ENCODE measurements around the gene TRPM4. TPM values are rescaled to one million over a fixed set of nuclear protein-coding genes. Genes with fewer than 3 reads are reported as not detected.

The TRPM4 gene
- total RNA-seq, 2 experiments from 2014 or later: not detected

DNA sequence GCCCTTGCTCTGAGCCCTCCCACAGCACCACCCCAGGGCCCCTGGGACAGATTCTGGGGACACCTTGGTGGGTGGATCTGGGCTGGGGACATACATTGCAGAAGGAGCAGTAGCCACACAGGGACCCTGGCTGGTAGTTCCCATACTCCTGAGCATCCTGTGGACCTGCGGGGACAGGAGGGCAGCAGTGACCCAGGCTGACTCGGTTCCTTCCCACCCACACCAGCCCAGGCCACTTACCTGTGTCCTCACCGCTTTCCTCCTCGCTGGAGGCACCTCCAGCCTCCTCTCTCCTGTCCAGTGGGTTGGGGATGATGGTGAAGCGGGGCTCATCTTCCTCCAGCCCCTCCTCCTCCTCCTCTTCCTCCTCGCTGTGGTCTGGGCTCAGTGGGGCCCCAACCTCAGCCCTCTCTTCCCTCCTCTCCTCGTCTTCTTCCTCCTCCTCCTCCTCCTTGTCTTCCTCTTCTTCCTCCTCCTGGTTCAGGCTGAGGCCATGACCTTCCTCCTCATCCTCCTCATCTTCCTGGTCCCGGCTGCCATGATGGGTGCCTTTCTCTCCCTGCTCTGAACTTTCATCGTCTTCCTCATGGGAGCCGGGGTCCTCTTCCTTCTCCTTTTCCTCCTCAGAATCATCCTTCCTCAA lies 4.3 kb upstream of the TRPM4 start:
- peaks cover 35% of the 10 kb centered on the region for H3K4me1 Mint-ChIP-seq (ENCODE audit: low read depth)
- ATAC-seq (no peak), DNase-seq (no peak)
- POLR2A ChIA-PET: no interaction called here
- H3K36me3 Mint-ChIP-seq (ENCODE audit: low read depth): no peaks in the 10 kb centered on the region
- CTCF ChIA-PET: no interaction called here
- peaks cover 4% of the 10 kb centered on the region for H3K9me3 Mint-ChIP-seq (ENCODE audit: insufficient read depth)
- H3K27me3 Mint-ChIP-seq (ENCODE audit: low read depth): peaks cover 66% of the 10 kb centered on the region
- H3K27ac Mint-ChIP-seq: no peak overlapping the region
- H3K4me3 Mint-ChIP-seq: no peak overlapping the region

GRCh38 chr19:49154279-49154678 lies 3.3 kb upstream of the TRPM4 start:
- H3K9me3 Mint-ChIP-seq (ENCODE audit: insufficient read depth): peaks cover 4% of the 10 kb centered on the region
- H3K36me3 Mint-ChIP-seq (ENCODE audit: low read depth): no peaks in the 10 kb centered on the region
- no peak overlapping the region for H3K27ac Mint-ChIP-seq
- no peak overlapping the region for H3K4me3 Mint-ChIP-seq
- H3K4me1 Mint-ChIP-seq (ENCODE audit: low read depth): peaks cover 32% of the 10 kb centered on the region
- CTCF ChIA-PET: interaction anchor here (1.5 kb wide), 1 partner anchor 45 kb away, joined by 4 read pairs; no protein-coding TSS in a partner anchor
- POLR2A ChIA-PET: no interaction called here
- ATAC-seq (no peak), DNase-seq (no peak)
- H3K27me3 Mint-ChIP-seq (ENCODE audit: low read depth): peaks cover 61% of the 10 kb centered on the region

DNA sequence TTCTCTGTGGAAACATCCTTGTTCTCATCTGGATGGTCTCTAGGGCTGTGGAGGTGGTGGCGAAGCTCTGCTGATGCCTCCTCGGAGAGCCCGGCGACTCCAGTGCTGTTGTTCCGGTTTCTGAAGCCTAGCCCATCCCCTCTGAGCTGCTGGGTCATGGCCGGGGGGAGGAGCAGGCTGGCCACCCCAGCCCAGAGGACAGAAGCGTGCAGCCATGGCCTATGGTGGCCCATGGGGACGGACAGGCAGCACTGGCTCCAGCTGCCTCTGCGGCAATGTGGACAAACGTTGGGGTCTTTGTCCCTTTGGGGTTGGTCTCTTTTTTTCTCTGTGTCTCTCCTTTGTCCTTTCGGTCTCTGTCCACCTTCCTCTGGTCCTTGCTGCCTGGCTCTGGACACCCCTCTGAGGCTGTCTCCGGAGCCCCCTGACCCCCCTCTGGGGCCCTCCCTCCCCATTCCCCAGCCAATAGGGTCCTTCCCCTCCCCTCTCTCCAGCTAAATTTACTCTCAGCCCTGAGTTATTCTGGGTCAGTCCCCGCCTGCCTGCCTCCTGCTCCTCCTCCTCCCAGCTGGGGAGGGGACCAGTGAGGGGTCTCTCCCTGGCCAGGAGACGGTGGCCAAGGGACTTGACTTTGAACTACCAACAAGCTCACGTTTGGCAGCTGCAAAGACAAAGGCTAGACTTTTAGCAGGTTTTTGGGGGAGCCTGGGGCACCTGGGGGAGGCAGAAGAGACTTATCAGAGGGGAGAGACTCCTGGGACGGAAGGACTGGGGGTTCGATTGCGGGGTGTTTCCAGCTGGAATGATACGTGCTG lies 2.4 kb upstream of the TRPM4 start, which contains the start of gene HRC:
HRC (minus strand) TSS at position 392 of the 815 bp plus-strand sequence; CDS start at position 233, 159 bp downstream.
- Mint-ChIP-seq H3K36me3 (ENCODE audit: low read depth) (no peaks in the 10 kb centered on the region), H3K9me3 (ENCODE audit: insufficient read depth) (peaks cover 4% of the 10 kb centered on the region), H3K4me1 (ENCODE audit: low read depth) (peaks cover 23% of the 10 kb centered on the region), H3K4me3 (no peak within 1 kb of the TSS), H3K27me3 (ENCODE audit: low read depth) (peaks cover 59% of the 10 kb centered on the region), H3K27ac (no peak within 1 kb of the TSS)
- ATAC-seq: no peak
- no peak for DNase-seq
- ChIA-PET CTCF (interaction anchor here (1.5 kb wide), 1 partner anchor 44 kb away, joined by 4 read pairs; no protein-coding TSS in a partner anchor), POLR2A (interaction anchor here (0.6 kb wide), 1 partner anchor 12 kb away, joined by 3 read pairs; no protein-coding TSS in a partner anchor)

- CTCF ChIA-PET: interaction anchor here (1.5 kb wide), 1 partner anchor 43 kb away, joined by 4 read pairs; no protein-coding TSS in a partner anchor
- no peaks in the 10 kb centered on the region for H3K36me3 Mint-ChIP-seq (ENCODE audit: low read depth)
- no peak for ATAC-seq
Measured at GRCh38 chr19:49155820-49156346, 1.7 kb upstream of the TRPM4 start.

DNA sequence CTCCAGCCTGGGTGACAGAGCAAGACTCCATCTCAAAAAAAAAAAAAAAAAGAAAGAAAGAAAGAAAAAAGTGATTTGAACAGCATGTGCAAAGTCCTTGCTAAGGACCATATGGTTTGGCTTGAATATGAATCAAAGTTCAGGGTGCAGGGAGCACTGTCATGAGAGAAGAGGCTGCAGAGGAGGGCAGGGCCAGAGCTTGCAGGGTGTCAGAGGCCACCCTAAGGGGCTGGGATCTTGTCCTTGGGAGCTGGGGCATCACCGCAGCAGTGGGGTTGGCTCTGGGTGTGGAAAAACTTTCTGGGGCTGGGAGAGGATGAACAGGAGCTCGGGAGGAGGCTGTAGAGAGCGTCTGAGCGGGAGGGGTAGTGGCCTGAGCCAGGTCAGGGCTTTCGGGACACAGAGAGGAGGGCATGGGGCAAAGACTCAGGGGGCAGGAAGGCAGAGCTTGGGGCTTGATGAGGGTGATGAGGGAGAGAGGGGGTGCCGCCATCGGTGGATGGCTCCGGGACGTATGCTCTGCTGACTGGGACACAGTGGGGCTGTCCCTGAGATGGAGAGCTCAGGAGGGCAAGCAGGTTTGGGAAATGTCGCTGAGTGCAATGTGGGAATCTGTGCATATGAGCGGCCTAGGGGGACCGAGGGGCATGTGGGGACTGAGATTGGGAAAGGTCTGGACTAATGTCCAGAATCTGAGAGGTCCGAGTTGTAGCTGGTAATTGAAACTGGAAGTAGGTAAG lies 3.0 kb downstream of the TRPM4 start:
- ChIA-PET CTCF (interaction anchor here (0.9 kb wide), 1 partner anchor 38 kb away, joined by 4 read pairs; no protein-coding TSS in a partner anchor), POLR2A (no interaction called here)
- DNase-seq: no peak
- no peaks in the 10 kb centered on the region for H3K9me3 Mint-ChIP-seq (ENCODE audit: insufficient read depth)
- H3K27me3 Mint-ChIP-seq (ENCODE audit: low read depth): peaks cover 29% of the 10 kb centered on the region
- H3K36me3 Mint-ChIP-seq (ENCODE audit: low read depth): no peaks in the 10 kb centered on the region
- H3K4me3 Mint-ChIP-seq: no peak overlapping the region
- no peak overlapping the region for H3K27ac Mint-ChIP-seq
- no peak for ATAC-seq
- peaks cover 7% of the 10 kb centered on the region for H3K4me1 Mint-ChIP-seq (ENCODE audit: low read depth)

More at GRCh38 chr19:49155820-49156346, 1.7 kb upstream of the TRPM4 start:
- POLR2A ChIA-PET: interaction anchor here (0.6 kb wide), 1 partner anchor 13 kb away, joined by 3 read pairs; no protein-coding TSS in a partner anchor
- Mint-ChIP-seq H3K27me3 (ENCODE audit: low read depth) (peaks cover 58% of the 10 kb centered on the region), H3K27ac (no peak overlapping the region), H3K9me3 (ENCODE audit: insufficient read depth) (peaks cover 4% of the 10 kb centered on the region), H3K4me3 (no peak overlapping the region), H3K4me1 (ENCODE audit: low read depth) (peaks cover 20% of the 10 kb centered on the region)
- no peak for DNase-seq

- peaks cover 7% of the 10 kb centered on the region for H3K4me1 Mint-ChIP-seq (ENCODE audit: low read depth)
- POLR2A ChIA-PET: no interaction called here
- DNase-seq: no peak
- no peak overlapping the region for H3K27ac Mint-ChIP-seq
- peaks cover 24% of the 10 kb centered on the region for H3K27me3 Mint-ChIP-seq (ENCODE audit: low read depth)
- no peaks in the 10 kb centered on the region for H3K9me3 Mint-ChIP-seq (ENCODE audit: insufficient read depth)
- no peaks in the 10 kb centered on the region for H3K36me3 Mint-ChIP-seq (ENCODE audit: low read depth)
- no peak overlapping the region for H3K4me3 Mint-ChIP-seq
- CTCF ChIA-PET: interaction anchor here (1.4 kb wide), 1 partner anchor 64 kb away, joined by 4 read pairs; no protein-coding TSS in a partner anchor
- ATAC-seq: no peak
Measured at GRCh38 chr19:49161987-49162386, 4.4 kb downstream of the TRPM4 start.

- ATAC-seq (no peak), DNase-seq (no peak)
- no peaks in the 10 kb centered on the region for H3K4me1 Mint-ChIP-seq (ENCODE audit: low read depth)
- no peaks in the 10 kb centered on the region for H3K36me3 Mint-ChIP-seq (ENCODE audit: low read depth)
- ChIA-PET CTCF (no interaction called here), POLR2A (interaction anchor here (0.6 kb wide), 1 partner anchor 17 kb away, joined by 3 read pairs; no protein-coding TSS in a partner anchor)
- H3K9me3 Mint-ChIP-seq (ENCODE audit: insufficient read depth): no peaks in the 10 kb centered on the region
- H3K4me3 Mint-ChIP-seq: no peak overlapping the region
- H3K27ac Mint-ChIP-seq: no peak overlapping the region
- H3K27me3 Mint-ChIP-seq (ENCODE audit: low read depth): peaks cover 3% of the 10 kb centered on the region
Measured at GRCh38 chr19:49165111-49165750, 7.6 kb downstream of the TRPM4 start.

DNA sequence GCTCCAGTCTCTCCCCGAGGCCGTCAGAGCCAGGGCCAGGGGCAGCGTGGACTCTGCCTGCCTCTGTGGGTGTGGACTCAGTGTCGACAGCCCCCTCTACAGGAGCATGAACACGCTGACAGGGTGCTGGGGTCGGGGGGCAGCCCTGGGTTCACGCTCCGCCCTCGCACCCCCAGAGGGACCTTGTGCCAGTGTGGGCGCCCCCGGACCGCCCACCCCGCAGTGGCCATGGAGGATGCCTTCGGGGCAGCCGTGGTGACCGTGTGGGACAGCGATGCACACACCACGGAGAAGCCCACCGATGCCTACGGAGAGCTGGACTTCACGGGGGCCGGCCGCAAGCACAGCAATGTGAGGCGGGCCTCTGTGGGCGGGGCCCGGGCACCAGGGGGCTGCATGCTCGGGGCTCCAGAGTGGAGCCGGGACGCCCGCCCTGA lies 8.3 kb downstream of the TRPM4 start:
- POLR2A ChIA-PET: no interaction called here
- Mint-ChIP-seq H3K36me3 (ENCODE audit: low read depth) (no peaks in the 10 kb centered on the region), H3K27me3 (ENCODE audit: low read depth) (peaks cover 2% of the 10 kb centered on the region), H3K4me1 (ENCODE audit: low read depth) (no peaks in the 10 kb centered on the region), H3K4me3 (no peak overlapping the region), H3K27ac (no peak overlapping the region), H3K9me3 (ENCODE audit: insufficient read depth) (no peaks in the 10 kb centered on the region)
- CTCF ChIA-PET: no interaction called here
- no peak for DNase-seq
- no peak for ATAC-seq

GRCh38 chr19:49167857-49168409 lies 10.3 kb downstream of the TRPM4 start:
- Mint-ChIP-seq H3K36me3 (ENCODE audit: low read depth) (no peaks in the 10 kb centered on the region), H3K27me3 (ENCODE audit: low read depth) (no peaks in the 10 kb centered on the region), H3K9me3 (ENCODE audit: insufficient read depth) (no peaks in the 10 kb centered on the region), H3K27ac (no peak overlapping the region), H3K4me1 (ENCODE audit: low read depth) (no peaks in the 10 kb centered on the region), H3K4me3 (no peak overlapping the region)
- ChIA-PET POLR2A (no interaction called here), CTCF (no interaction called here)
- no peak for DNase-seq
- ATAC-seq: no peak

DNA sequence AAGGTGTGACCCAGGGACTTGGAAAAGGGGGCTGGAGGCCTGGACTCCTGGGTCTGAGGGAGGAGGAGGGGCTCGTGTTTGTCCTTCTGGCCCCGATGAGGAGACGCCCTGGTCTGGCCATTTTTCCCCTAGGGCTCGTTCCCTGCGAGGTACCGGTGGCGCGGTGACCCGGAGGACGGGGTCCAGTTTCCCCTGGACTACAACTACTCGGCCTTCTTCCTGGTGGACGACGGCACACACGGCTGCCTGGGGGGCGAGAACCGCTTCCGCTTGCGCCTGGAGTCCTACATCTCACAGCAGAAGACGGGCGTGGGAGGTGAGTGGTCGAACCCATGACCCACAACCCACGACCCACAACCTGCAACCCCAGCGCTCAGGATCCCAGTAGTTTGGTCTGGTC lies 10.8 kb downstream of the TRPM4 start:
- Mint-ChIP-seq H3K9me3 (ENCODE audit: insufficient read depth) (no peaks in the 10 kb centered on the region), H3K4me3 (no peak overlapping the region), H3K36me3 (ENCODE audit: low read depth) (no peaks in the 10 kb centered on the region), H3K4me1 (ENCODE audit: low read depth) (no peaks in the 10 kb centered on the region), H3K27me3 (ENCODE audit: low read depth) (no peaks in the 10 kb centered on the region), H3K27ac (no peak overlapping the region)
- ChIA-PET CTCF (no interaction called here), POLR2A (no interaction called here)
- ATAC-seq: no peak
- DNase-seq: no peak

DNA sequence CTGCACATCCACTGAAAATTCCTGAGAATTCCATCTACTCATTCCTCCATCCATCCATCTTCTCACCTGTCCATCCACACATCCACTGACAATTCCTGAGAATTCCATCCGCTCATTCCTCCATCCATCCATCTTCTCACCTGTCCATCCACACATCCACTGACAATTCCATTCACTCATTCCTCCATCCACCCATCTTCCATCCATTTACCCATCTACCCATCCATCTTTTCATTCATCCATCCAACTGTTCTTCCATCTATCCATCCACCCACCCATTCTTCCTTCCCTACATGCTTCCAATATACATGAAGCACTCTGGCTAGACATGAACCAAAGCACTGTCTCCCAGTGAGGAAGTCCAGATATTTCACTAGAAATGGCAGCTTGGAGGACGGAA lies 15.6 kb downstream of the TRPM4 start:
- CTCF ChIA-PET: no interaction called here
- no peaks in the 10 kb centered on the region for H3K9me3 Mint-ChIP-seq (ENCODE audit: insufficient read depth)
- H3K4me3 Mint-ChIP-seq: no peak overlapping the region

More for the DNA sequence above, 15.6 kb downstream of the TRPM4 start:
- Mint-ChIP-seq H3K27me3 (ENCODE audit: low read depth) (no peaks in the 10 kb centered on the region), H3K36me3 (ENCODE audit: low read depth) (no peaks in the 10 kb centered on the region), H3K27ac (no peak overlapping the region), H3K4me1 (ENCODE audit: low read depth) (peaks cover 4% of the 10 kb centered on the region)
- DNase-seq (no peak), ATAC-seq (no peak)
- POLR2A ChIA-PET: no interaction called here

Measured in activated CD8-positive, alpha-beta T cell treated with anti-CD3 and anti-CD28 coated beads, Interleukin-2, amount 10 ng/mL, durations not matched to agents 7 days and 5 days (primary cell).